SU-DHL-6 (cell line): Measurements from ENCODE around the gene SORCS2.

Source experiments
- CTCF ChIP-seq: fragments of 200-600 bp; sonication (generic); IDR thresholded peaks from one replicate; pipeline ENCODE4 v1.5.1; 2017; ENCODE audit warnings: antibody characterized with exemption, mild to moderate bottlenecking, low read length, moderate library complexity; ENCODE audit not compliant: insufficient read depth, poor library complexity, severe bottlenecking
- EZH2phosphoT487 ChIP-seq: fragments of 200-600 bp; sonication (generic), shearing (Covaris generic); conservative IDR thresholded peaks from 2 replicates; pipeline ENCODE4 v1.6.1; 2018; ENCODE audit warnings: mild to moderate bottlenecking, antibody characterized with exemption, low read length, moderate library complexity, mixed read lengths

GRCh38 chr4:7632341-7632740 is 440.0 kb downstream of the SORCS2 start:
- TF ChIP-seq CTCF = no peak
- no peak for TF ChIP-seq EZH2phosphoT487
